Measurements from ENCODE around the gene OPN1MW3.
"Not testable (repeated sequence)": the region's sequence is repeated elsewhere in the genome, so short reads cannot be mapped to it uniquely, and the experiment has no call there.

The OPN1MW3 gene

DNA sequence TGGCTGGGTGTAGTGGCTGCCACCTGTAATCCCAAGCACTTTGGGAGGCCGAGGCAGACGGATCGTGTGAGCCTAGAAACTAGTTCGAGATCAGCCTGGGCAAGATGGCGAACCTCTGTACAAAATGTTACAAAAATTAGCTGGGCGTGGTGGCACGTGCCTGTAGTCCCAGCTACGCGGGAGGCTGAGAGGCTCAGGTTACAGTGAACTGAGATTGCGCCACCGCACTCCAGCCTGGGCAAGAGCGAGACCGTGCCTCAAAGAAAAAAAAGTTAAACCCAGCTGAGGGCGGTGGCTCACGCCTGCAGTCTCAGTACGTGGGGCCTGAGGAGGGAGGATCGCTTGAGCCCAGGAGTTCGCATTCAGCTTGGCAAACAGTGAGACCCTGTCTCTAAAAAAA lies 39.3 kb downstream of the OPN1MW3 start:
- no peak for DNase-seq (ENCODE audit: low read depth, low spot score)

- no peak for DNase-seq (ENCODE audit: low read depth, low spot score)
These were observed 40.9 kb downstream of the OPN1MW3 start for GRCh38 chrX:154298312-154298711.

DNA sequence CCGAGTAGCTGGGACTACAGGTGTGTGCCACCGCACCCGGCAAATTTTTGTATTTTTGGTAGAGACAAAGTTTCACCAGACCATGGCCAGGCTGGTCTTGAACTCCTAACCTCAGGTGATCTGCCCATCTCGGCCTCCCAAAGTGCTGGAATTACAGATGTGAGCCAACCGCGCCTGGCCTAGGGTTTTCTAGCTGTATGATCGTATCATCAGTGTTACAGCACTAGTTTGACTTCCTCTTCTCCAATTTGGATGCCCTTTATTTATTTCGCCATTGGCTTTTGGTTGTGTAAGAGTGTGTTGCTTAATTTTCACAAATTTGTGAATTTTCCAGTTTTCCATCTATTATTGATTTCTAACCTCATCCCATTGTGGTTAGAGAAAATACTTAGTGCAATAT lies 43.4 kb downstream of the OPN1MW3 start:
- DNase-seq (ENCODE audit: low read depth, low spot score) = no peak

GRCh38 chrX:154302998-154303397 lies 45.6 kb downstream of the OPN1MW3 start:
- DNase-seq (ENCODE audit: low read depth, low spot score) = not testable (repeated sequence)

GRCh38 chrX:154303476-154303875 lies 46.1 kb downstream of the OPN1MW3 start:
- DNase-seq (ENCODE audit: low read depth, low spot score) = no peak

- DNase-seq (ENCODE audit: low read depth, low spot score) = no peak
These were observed 47.5 kb downstream of the OPN1MW3 start for GRCh38 chrX:154304846-154305245.

- DNase-seq (ENCODE audit: low read depth, low spot score) = no peak
These were observed 48.3 kb downstream of the OPN1MW3 start for GRCh38 chrX:154305541-154306205.

DNA sequence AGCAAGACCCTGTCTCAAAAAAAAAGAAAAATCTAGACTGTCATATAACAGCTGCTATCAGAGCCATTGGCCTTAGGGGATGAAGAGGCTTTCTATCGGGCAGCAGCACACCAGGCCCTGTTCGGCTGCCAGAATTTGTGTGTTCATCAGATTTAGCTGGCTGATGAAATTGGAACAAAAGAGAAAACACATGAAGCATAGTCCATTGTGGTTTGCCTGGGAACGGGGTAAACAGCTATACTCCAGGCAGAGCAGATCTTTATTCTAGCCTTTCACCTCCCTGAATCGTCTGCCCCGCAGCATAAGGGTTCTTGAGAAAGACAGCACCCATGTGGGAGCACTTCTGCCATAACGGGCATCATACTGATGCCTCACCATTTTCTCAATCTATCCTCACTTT lies 49.8 kb downstream of the OPN1MW3 start:
- no peak for DNase-seq (ENCODE audit: low read depth, low spot score)

DNA sequence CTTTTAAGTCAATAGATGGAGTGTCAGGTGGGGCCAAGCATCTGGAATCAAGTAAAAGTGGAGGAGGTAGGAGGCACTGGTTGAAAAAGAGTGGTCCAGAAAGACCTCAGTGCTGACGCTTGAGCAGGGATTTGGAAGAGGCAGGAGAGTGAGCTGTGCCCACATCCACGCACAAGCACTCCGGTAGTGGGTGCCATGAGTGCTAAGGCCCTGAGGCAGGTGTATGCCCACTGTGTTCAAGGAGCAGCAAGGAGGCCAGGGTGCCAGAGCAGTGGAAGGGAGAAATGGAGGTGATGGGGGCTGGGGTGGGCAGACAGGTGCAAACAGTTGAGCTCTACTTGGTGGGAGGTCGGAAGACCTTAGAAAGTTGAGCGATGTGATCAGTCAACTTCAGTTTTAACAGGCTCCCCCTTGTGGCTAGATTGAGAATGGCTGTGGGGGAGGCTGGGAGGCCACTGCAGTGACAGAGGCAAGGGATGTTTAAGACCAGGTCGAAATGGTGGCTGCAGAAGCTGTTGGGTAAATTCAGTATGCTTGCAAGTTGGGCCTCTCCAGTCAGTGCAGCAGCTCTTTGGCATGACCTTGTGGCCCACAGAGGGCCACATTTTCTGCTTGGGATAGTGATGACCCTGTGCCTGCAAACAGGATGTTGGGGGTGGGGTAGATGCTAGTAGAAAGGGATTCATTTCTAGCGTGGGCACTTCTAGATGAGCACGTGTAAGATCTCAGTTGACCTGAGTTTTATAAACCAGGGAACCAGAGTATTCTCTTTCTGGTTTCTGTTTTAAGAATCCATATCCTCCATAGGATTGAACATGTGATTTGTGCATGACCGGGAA lies 50.9 kb downstream of the OPN1MW3 start:
- no peak for DNase-seq (ENCODE audit: low read depth, low spot score)

- no peak for DNase-seq (ENCODE audit: low read depth, low spot score)
These were observed 51.8 kb downstream of the OPN1MW3 start for GRCh38 chrX:154309041-154309775.

GRCh38 chrX:154310616-154311536 lies 53.5 kb downstream of the OPN1MW3 start:
- no peak for DNase-seq (ENCODE audit: low read depth, low spot score)

GRCh38 chrX:154312116-154312515 lies 54.7 kb downstream of the OPN1MW3 start:
- DNase-seq (ENCODE audit: low read depth, low spot score) = no peak

- DNase-seq (ENCODE audit: low read depth, low spot score) = no peak
These were observed 55.8 kb downstream of the OPN1MW3 start for GRCh38 chrX:154313147-154313546.

GRCh38 chrX:154315416-154315815 lies 58.0 kb downstream of the OPN1MW3 start:
- DNase-seq (ENCODE audit: low read depth, low spot score) = no peak

DNA sequence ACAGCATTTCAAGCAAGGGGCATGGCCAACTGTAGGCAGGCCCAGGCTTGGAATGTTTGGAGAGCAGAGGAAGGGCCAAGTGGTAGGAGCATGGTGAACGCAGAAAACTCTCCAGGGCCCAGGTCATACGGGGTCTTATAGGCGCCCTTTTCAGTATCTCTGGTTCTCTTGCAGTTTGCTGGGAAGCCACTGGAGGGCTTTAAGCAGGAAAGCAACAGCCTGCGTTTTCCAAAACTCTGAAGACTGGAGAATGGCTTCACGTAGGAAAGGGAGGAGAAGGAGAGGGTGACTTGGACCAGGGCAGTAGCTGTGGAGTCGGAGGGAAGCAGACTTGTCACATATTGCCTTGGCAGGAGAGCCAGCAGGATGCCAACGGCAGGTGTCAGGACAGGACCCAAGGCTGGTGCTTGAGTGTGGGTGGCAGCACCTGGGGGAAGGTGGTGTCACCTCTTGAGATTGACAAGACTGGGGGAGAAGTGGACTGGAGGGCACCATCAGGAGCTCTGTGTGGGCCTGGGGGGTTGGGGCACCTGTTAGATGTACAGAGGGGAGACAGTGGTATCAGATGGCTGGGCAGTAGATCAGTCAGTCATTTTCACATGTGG lies 60.1 kb downstream of the OPN1MW3 start:
- DNase-seq (ENCODE audit: low read depth, low spot score) = no peak

- DNase-seq (ENCODE audit: low read depth, low spot score) = no peak
These were observed 63.0 kb downstream of the OPN1MW3 start for GRCh38 chrX:154320406-154320805.

All from smooth muscle cell of the brain vasculature (primary cell).